GM12872 (cell line): ENCODE results near the gene TAF11L7.
"Not testable (repeated sequence)": the region's sequence is repeated elsewhere in the genome, so short reads cannot be mapped to it uniquely, and the experiment has no call there.

Experiments used
- CTCF ChIP-seq: IDR thresholded peaks from 3 replicates; pipeline ENCODE4 v1.5.1; 2011; ENCODE audit warnings: low read depth, mild to moderate bottlenecking, low read length, moderate library complexity; ENCODE audit not compliant: insufficient read depth

TAF11L7 gene

GRCh38 chr5:17610092-17610491, 24.5 kb upstream of the TAF11L7 start, which contains the start of gene TAF11L12:
Gene TAF11L12 (plus strand): TSS chr5:17610392.
- not testable (repeated sequence) for TF ChIP-seq CTCF

GRCh38 chr5:17604951-17605350, 19.4 kb upstream of the TAF11L7 start:
- no peak for TF ChIP-seq CTCF

GRCh38 chr5:17603880-17604279, 18.3 kb upstream of the TAF11L7 start, which contains the start of gene TAF11L11:
Gene TAF11L11 (plus strand): TSS chr5:17604183.
- TF ChIP-seq CTCF = not testable (repeated sequence)

GRCh38 chr5:17597728-17598127, 12.2 kb upstream of the TAF11L7 start, which contains the start of gene TAF11L10:
Gene TAF11L10 (minus strand): TSS chr5:17597828.
- TF ChIP-seq CTCF = not testable (repeated sequence)

- TF ChIP-seq CTCF = not testable (repeated sequence)
These were observed 8.7 kb upstream of the TAF11L7 start, which contains the start of gene TAF11L9 for GRCh38 chr5:17594255-17594654. Gene TAF11L9 (minus strand): TSS chr5:17594394.

GRCh38 chr5:17590860-17591259, 5.3 kb upstream of the TAF11L7 start, which contains the start of gene TAF11L8:
Gene TAF11L8 (minus strand): TSS chr5:17590960.
- not testable (repeated sequence) for TF ChIP-seq CTCF
